Endothelial cell of umbilical vein (primary cell): ENCODE results near the gene FHIP1B. TPM values are rescaled to one million over a fixed set of nuclear protein-coding genes. Genes with fewer than 3 reads are reported as not detected.

Source experiments
- BruUV-seq: library from RNA; stranded (reverse); fragments of 400-500 nt; replicated peaks from 2 replicates; lab custom pipeline; 2021; lab: Mats Ljungman, UMichigan
- CTCF ChIA-PET: fragments of 300-600, 350-600 bp; sonication (Branson Sonifier 250); formaldehyde crosslinking; loops from one replicate; lab custom pipeline; 2021; ENCODE audit warnings: antibody characterized with exemption, inconsistent platforms; lab: Charles Lee
- POLR2A ChIA-PET: fragments of 300-600, 350-600 bp; sonication (Branson Sonifier 250); formaldehyde crosslinking; loops from one replicate; lab custom pipeline; 2021; ENCODE audit warnings: antibody characterized with exemption, inconsistent platforms; lab: Charles Lee
- DNase-seq: peaks from one replicate; pipeline ENCODE4 v3.0.0-alpha.2; 2011; ENCODE audit warnings: low read depth, low spot score
- FAIRE-seq: peaks from 2 replicates; lab custom pipeline; 2011; peaks lifted over from hg19 to GRCh38; lab: Jason Lieb, UNC
- H2AFZ ChIP-seq: 2 replicates; pipeline ENCODE4 v1.6.0; 2012; ENCODE audit warnings: low read depth, low read length, control low read depth, inconsistent platforms
- H3K27ac ChIP-seq: 2 replicates; pipeline ENCODE4 v1.5.1; 2011; ENCODE audit warnings: low read depth, mild to moderate bottlenecking, control low read depth, low read length, moderate library complexity; ENCODE audit not compliant: insufficient read depth
- H3K27me3 ChIP-seq, 2 experiments: 2 replicates each; pipeline versions ENCODE4 v1.6.0 to v1.6.1; 2011; ENCODE audit warnings: low read length in 2 of 2, mixed read lengths in 1 of 2; ENCODE audit not compliant: control insufficient read depth in 2 of 2, insufficient read depth in 2 of 2
- H3K36me3 ChIP-seq, 2 experiments: 2 replicates in 1 of 2; 3 replicates in 1 of 2; pipeline ENCODE4 v1.5.1; 2011; ENCODE audit warnings: low read length in 2 of 2, mild to moderate bottlenecking in 1 of 2, moderate library complexity in 1 of 2; ENCODE audit not compliant: control insufficient read depth in 2 of 2, insufficient read depth in 2 of 2; ENCODE audit errors: extremely low read depth in 1 of 2
- H3K4me1 ChIP-seq: 3 replicates; pipeline ENCODE4 v1.5.1; 2011; ENCODE audit warnings: mild to moderate bottlenecking, low read length; ENCODE audit not compliant: control insufficient read depth, insufficient read depth; ENCODE audit errors: extremely low read depth
- H3K4me2 ChIP-seq: 2 replicates; pipeline ENCODE4 v1.6.1; 2011; ENCODE audit warnings: low read length, control low read depth, mixed read lengths; ENCODE audit not compliant: insufficient read depth
- H3K4me3 ChIP-seq, 3 experiments: fragments of 200-600 bp in 1 of 3; sonication (generic), shearing (Covaris generic) in 1 of 3; replicated peaks in 1 of 3; 2 replicates each; pipeline ENCODE4 v1.5.1; 2011 to 2016; ENCODE audit warnings: control low read depth in 3 of 3, low read length in 3 of 3, mild to moderate bottlenecking in 2 of 3, inconsistent platforms in 1 of 3, low read depth in 1 of 3, moderate library complexity in 1 of 3; ENCODE audit not compliant: insufficient read depth in 1 of 3
- H3K79me2 ChIP-seq: 2 replicates; pipeline ENCODE4 v1.6.0; 2012; ENCODE audit warnings: low read length, inconsistent platforms; ENCODE audit not compliant: control insufficient read depth, insufficient read depth
- H3K9ac ChIP-seq: replicated peaks from 2 replicates; pipeline ENCODE3; 2011; ENCODE audit warnings: low read length, control low read depth; ENCODE audit not compliant: insufficient read depth; ENCODE audit errors: extremely low read depth
- H3K9me1 ChIP-seq: replicated peaks from 3 replicates; pipeline ENCODE4 v1.6.0; 2011; ENCODE audit warnings: mild to moderate bottlenecking, low read length; ENCODE audit not compliant: control insufficient read depth, insufficient read depth; ENCODE audit errors: extremely low read depth
- H3K9me3 ChIP-seq: replicated peaks from 2 replicates; pipeline ENCODE4 v1.5.1; 2012; ENCODE audit warnings: low read length, inconsistent platforms; ENCODE audit not compliant: control insufficient read depth, insufficient read depth
- H4K20me1 ChIP-seq: replicated peaks from 2 replicates; pipeline ENCODE3; 2011; ENCODE audit warnings: mild to moderate bottlenecking, low read length; ENCODE audit not compliant: control insufficient read depth, insufficient read depth; ENCODE audit errors: extremely low read depth
- CTCF ChIP-seq, 2 donors: IDR thresholded peaks; 1 replicate in 1 of 2; 2 replicates in 1 of 2; pipeline ENCODE4 v1.5.1; 2011; ENCODE audit warnings: low read length in 2 of 2, mild to moderate bottlenecking in 2 of 2, moderate library complexity in 2 of 2, control low read depth in 1 of 2, inconsistent platforms in 1 of 2, low read depth in 1 of 2; ENCODE audit not compliant: insufficient read depth in 1 of 2; ENCODE audit errors: extremely low read depth in 1 of 2
- EZH2 ChIP-seq: IDR thresholded peaks from 2 replicates; pipeline ENCODE4 v1.6.1; 2012; ENCODE audit warnings: borderline replicate concordance, low read depth, mild to moderate bottlenecking, moderate library complexity, low read length, inconsistent platforms; ENCODE audit not compliant: severe bottlenecking
- FOS ChIP-seq: IDR thresholded peaks from 2 replicates; pipeline ENCODE4 v1.6.1; 2011; ENCODE audit warnings: mild to moderate bottlenecking, low read length, moderate library complexity, borderline replicate concordance; ENCODE audit not compliant: insufficient read depth
- GATA2 ChIP-seq: IDR thresholded peaks from 2 replicates; pipeline ENCODE4 v1.7.0; 2011; ENCODE audit warnings: low read depth, mild to moderate bottlenecking, moderate library complexity, mixed read lengths, low read length; ENCODE audit not compliant: insufficient read length, insufficient read depth
- JUN ChIP-seq: IDR thresholded peaks from 2 replicates; pipeline ENCODE4 v1.6.1; 2011; ENCODE audit warnings: borderline replicate concordance, low read depth; ENCODE audit not compliant: insufficient read length, insufficient read depth
- MAX ChIP-seq: IDR thresholded peaks from 2 replicates; pipeline ENCODE4 v1.6.1; 2011; ENCODE audit not compliant: insufficient read depth, insufficient read length
- MYC ChIP-seq: IDR thresholded peaks from one replicate; pipeline ENCODE4 v1.6.1; 2011; ENCODE audit warnings: mild to moderate bottlenecking, low read depth, low read length
- POLR2A ChIP-seq: IDR thresholded peaks from 2 replicates; pipeline ENCODE4 v1.6.1; 2012; ENCODE audit warnings: low read depth, mild to moderate bottlenecking, control low read depth, low read length
- POLR2AphosphoS5 ChIP-seq: IDR thresholded peaks from 2 replicates; pipeline ENCODE4 v1.6.1; 2012; ENCODE audit warnings: low read depth, mild to moderate bottlenecking, control low read depth, low read length, moderate library complexity; ENCODE audit not compliant: insufficient read depth
- dilution Hi-C: fragments of 300-500 bp; cut with MboI; formaldehyde crosslinking; loops from one replicate; pipeline ENCODE4 v1.15.0; 2019; ENCODE audit warnings: low sequenced_read_pairs; ENCODE audit not compliant: extremely low pct_ligation_motif_present
- intact Hi-C: fragments of 100-400 bp; cut with micrococcal nuclease; formaldehyde crosslinking; loops from one replicate; pipeline ENCODE4 v1.10.0; 2022
- polyA plus RNA-seq, 4 experiments: library from polyadenylated mRNA; depleted of rRNA in 3 of 4; stranded (reverse) in 3 of 4; unstranded in 1 of 4; fragments of >200 nt; gene quantifications; 2 replicates each; pipeline versions ENCODE4 v1.2.1 to v1.2.3, GENCODE V29; 2011 to 2012; ENCODE audit warnings: missing spikeins in 1 of 4
- total RNA-seq: library from RNA; stranded (reverse); gene quantifications from 2 replicates; pipeline ENCODE4 v1.2.3, GENCODE V29; 2021

The FHIP1B gene
- total and polyA plus RNA-seq, 2 donors (not counting 3 experiments of a cell fraction or from before 2014, with no cell fraction given), result 21.3 to 50.1 TPM

GRCh38 chr11:6238902-6239301 lies 4.5 kb upstream of the FHIP1B start, which contains the start of gene CNGA4:
Gene CNGA4, plus strand, starts transcription at chr11:6239089. Its CDS starts 118 bp downstream, at chr11:6239207.
- DNase-seq (no peak), FAIRE-seq (no peak)
- Histone ChIP-seq H2AFZ (no peak within 1 kb of the TSS), H3K4me2 (no peak within 1 kb of the TSS), H3K4me1 (peaks cover under 1% of the 10 kb centered on the region), H3K9ac (no peak within 1 kb of the TSS), H3K79me2 (peaks cover 3% of the 10 kb centered on the region), H4K20me1 (no peaks in the 10 kb centered on the region), H3K4me3 (no peak within 1 kb of the TSS), H3K36me3 (no peaks in the 10 kb centered on the region), H3K9me1 (no peaks in the 10 kb centered on the region), H3K9me3 (no peaks in the 10 kb centered on the region), H3K27ac (no peak within 1 kb of the TSS), H3K27me3 (peaks cover 10 to 14% of the 10 kb centered on the region in 2 experiments)
- intact Hi-C loops, result loop anchor here (10.0 kb wide), 2 partner anchors 644 to 1634 kb away; partner anchors contain the start of genes TRIM6 and TRIM68
- ChIA-PET CTCF (interaction anchor here (0.8 to 2.2 kb wide), 3 partner anchors 12 to 124 kb away, joined by 5 to 9 read pairs (median 5); no protein-coding TSS in a partner anchor), POLR2A (no interaction called here)
- TF ChIP-seq MYC (no peak), MAX (no peak), GATA2 (no peak), EZH2 (no peak), JUN (no peak), POLR2AphosphoS5 (no peak), FOS (no peak), CTCF (IDR thresholded peaks at IDR 0.05; ENCODE audit: extremely low read depth in 1 of 2, insufficient read depth in 1 of 2, low read depth in 1 of 2, low read length in 2 of 2) (no peak), POLR2A (no peak)
- no TSS peak for BruUV-seq
- dilution Hi-C loops, result no loop called here
